ENCODE results near the gene THSD7B. TPM values are rescaled to one million over a fixed set of nuclear protein-coding genes. Genes with fewer than 3 reads are reported as not detected.

Gene THSD7B
- polyA plus RNA-seq, 2 of the 4 experiments (the other 2 are of a cell fraction) = not detected

- FAIRE-seq (no peak), DNase-seq (ENCODE audit: low read depth in 1 of 2, low spot score in 1 of 2) (no peak), ATAC-seq (no peak)
- no peaks in the 10 kb centered on the region for H3K4me1 ChIP-seq
- ChIA-PET POLR2A (no interaction called here), CTCF (no interaction called here)
- H3K4me2 ChIP-seq = no peak overlapping the region
- H3K4me3 ChIP-seq = no peak overlapping the region
- H3K9me3 ChIP-seq = no peaks in the 10 kb centered on the region
- TF ChIP-seq CTCF (IDR thresholded peaks at IDR 0.05) (no peak), EP300 (IDR thresholded peaks at IDR 0.05) (no peak), PBX3 (IDR thresholded peaks at IDR 0.05) (no peak), CBX2 (IDR thresholded peaks at IDR 0.05; ENCODE audit: borderline replicate concordance, low read depth) (no peak), HMGXB4 (CRISPR knock-in tag; IDR thresholded peaks at IDR 0.05; ENCODE audit: borderline replicate concordance) (no peak), GATA3 (IDR thresholded peaks at IDR 0.05; ENCODE audit: borderline replicate concordance) (no peak), JUNB (IDR thresholded peaks at IDR 0.05) (no peak), TFCP2L1 (CRISPR knock-in tag; IDR thresholded peaks at IDR 0.05) (no peak), ELK1 (IDR thresholded peaks at IDR 0.05; ENCODE audit: low read depth, low read length) (no peak), EHMT2 (IDR thresholded peaks at IDR 0.05; ENCODE audit: low read depth) (no peak), REST (IDR thresholded peaks at IDR 0.05) (no peak), MYC (IDR thresholded peaks at IDR 0.05; ENCODE audit: borderline replicate concordance, low read length) (no peak), SMC3 (IDR thresholded peaks at IDR 0.05) (no peak), CHD2 (IDR thresholded peaks at IDR 0.05; ENCODE audit: low read length, partially characterized antibody) (no peak), TP53 (CRISPR knock-in tag; IDR thresholded peaks at IDR 0.05) (no peak)
- TF ChIP-seq, protein P1, sequence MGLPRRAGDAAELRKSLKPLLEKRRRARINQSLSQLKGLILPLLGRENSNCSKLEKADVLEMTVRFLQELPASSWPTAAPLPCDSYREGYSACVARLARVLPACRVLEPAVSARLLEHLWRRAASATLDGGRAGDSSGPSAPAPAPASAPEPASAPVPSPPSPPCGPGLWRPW (IDR thresholded peaks at IDR 0.05) = no peak
- 72% methylated on average over 3 of the region's 3 CpGs for WGBS (ENCODE audit: missing lambda C conversion rate)
- no peak overlapping the region for H3K27ac ChIP-seq
These were observed 472.7 kb downstream of the THSD7B start for GRCh38 chr2:137238065-137238464.
